ENCODE results near the gene AFG1L.
A peak's percentile ranks its signal among the peaks of the same experiment; 100 is the strongest.
"Not testable (repeated sequence)": the region's sequence is repeated elsewhere in the genome, so short reads cannot be mapped to it uniquely, and the experiment has no call there.

AFG1L gene

DNA sequence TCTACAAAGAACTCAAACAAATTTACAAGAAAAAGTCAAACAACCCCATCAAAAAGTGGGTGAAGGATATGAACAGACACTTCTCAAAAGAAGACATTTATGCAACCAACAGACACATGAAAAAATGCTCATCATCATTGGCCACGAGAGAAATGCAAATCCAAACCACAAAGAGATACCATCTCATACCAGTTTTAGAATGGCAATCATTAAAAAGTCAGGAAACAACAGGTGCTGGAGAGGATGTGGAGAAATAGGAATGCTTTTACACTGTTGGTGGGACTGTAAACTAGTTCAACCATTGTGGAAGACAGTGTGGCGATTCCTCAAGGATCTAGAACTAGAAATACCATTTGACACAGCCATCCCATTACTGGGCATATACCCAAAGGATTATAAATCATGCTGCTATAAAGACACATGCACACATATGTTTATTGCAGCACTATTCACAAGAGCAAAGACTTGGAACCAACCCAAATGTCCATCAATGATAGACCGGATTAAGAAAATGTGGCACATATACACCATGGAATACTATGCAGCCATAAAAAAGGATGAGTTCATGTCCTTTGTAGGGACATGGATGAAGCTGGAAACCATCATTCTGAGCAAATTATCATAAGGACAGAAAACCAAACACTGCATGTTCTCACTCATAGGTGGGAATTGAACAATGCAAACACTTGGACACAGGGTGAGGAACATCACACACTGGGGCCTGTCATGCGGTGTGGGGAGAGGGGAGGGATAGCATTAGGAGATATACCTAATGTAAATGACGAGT is 121.4 kb downstream of the AFG1L start:
- not testable (repeated sequence) for DNase-seq (ENCODE audit: low spot score)

DNA sequence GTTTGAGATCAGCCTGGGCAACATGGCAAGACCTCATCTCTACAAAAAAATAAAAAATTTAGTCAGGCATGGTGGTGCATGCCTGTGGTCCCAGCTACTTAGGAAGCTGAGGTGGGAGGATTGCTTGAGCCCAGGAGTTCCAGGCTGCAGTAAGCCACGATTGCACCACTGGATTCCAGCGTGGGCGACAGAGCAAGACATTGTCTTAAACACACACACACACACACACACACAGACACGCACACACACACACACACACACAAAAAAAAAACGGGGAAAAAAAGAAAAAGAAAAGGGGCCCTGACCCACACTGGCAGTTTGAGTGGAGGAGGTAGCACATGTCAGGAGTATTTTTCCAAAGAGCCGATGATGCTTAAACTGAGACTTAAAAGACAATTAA is 122.2 kb downstream of the AFG1L start:
- no peak for DNase-seq (ENCODE audit: low spot score)

DNA sequence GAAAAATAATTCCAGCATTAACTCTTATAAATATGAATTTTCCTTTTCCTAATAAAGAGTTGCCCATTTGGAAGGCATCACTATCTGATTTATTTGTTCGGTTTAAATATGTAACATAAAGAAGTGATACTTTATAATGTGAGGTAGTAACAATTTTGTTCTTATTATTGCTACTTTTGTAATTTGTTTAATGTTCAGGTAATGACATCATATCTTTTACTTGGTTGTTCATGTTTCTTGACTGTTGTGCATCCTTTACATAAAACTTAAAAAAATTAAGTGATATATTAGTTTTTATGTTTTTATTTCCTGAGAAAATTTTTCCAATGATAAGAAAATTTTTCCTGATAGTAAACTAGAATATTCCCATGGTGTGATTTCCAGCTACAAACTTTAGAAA is 124.6 kb downstream of the AFG1L start:
- no peak for DNase-seq (ENCODE audit: low spot score)

DNA sequence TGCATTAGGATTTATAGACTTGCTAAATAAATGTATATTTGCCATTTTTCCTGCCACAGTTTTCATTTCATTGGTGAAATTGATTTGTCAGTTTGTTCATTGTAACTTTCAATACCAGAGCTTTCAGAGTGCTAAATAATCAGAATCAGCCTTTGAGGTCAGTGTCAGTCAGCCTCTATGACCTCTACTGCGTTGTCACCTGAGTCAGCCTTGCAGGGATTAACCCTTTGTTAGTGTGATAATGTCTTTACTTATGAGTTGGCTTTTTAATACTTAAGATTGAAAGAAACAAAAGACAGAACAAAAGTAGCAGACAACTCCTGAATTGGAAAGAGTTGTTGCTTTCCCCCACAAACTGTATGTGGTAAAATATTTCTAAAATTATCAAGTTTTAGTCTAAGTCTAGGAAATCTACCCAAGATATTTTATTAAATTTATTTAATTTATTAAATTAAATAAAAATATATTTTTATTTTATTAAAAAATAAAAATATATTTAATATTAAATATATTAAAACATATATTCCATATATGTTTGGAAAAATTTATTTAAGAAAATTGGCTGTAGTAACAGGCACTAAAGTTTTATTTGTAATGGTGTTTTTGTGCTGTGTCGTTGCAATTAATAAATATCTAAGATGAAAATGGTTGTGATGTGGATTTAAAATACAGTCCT is 125.2 kb downstream of the AFG1L start:
- peak; percentile 51 for DNase-seq (ENCODE audit: low spot score)

DNA sequence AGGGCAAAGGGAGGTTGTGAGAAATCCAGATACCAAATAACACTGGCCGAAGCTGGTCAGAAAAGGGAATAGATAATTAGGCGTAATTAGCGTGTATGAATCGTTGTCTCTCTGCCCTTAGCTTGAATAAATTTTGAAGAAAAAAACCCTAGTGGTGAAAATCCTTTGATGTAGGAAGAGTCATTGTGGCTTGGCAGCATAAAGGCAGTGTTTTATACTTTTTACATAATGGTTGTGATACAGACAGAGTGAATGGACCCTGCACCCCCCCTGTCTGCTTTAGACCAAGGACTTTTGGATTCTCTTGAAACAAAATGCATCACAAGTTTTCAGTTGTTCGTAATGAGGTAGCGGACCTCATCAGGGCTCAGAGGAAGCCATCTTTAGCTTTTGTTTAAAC is 126.5 kb downstream of the AFG1L start:
- no peak for DNase-seq (ENCODE audit: low spot score)

DNA sequence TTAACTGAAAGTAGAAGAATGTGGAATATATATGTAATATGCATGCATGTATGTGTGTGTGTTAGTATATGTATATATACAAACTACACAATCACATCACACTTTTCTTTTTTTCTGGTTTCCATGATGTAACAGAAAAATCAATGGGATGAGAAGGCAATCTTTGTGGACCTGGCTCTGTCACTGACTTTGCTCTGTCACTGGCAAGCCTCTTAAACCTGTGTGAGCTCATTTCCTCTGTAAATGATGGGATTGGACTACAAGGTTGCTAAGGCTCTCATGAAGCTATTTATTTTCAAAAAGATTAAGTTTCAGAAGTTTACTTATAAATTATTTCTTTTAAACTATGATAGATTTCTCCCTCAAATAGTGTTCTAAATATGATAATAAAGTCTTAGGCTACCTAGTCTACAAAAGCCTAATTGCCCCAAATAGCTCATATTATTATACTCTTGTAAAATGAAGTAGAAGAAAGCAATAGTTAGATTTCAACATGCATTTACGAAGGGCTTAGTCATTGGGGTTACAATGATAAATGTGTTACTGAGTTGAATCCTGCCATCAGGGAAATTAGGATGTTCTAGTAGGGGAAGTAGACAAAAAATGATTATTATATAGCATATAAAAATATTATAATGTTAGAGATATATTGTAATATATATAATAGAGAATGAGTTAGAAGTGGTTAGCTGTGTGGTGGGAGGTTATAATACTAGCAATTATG is 129.3 kb downstream of the AFG1L start:
- peak; percentile 32 for DNase-seq (ENCODE audit: low spot score)

DNA sequence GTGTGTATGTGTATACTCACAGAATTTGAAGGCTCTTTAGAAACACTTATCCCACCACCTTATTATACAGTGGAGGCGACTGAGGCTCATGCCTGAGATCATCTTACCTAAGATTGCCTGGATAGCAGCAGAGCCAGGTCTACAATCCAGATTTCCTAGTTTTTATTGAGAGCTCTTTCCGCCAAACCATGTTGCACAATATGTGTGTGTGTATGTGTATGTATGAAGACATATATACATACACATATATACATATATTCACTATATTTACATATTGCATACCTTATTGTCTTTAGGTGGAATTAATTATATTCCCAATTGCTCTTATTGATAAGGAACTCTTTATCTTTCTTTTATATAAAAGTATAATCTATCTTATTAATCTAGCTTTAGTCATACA is 130.6 kb downstream of the AFG1L start:
- no peak for DNase-seq (ENCODE audit: low spot score)

DNA sequence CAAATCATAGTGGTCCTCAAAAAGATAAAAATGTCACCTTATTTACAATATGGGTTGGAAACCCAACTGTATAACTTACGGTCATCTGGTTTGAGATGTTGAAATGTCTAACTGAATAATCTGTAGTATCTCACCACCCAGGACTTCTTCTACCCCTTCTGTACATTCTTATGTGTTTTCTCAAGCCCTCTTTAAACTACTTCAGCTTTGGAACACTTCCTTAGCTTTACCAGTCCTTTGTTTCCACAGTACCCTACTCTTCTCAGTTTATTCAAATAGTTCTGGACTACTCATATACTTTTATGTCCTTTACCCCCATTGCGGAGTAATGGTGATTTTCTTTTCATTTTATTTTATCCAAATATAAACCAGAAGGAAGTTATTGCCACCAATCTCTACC is 137.3 kb downstream of the AFG1L start:
- no peak for DNase-seq (ENCODE audit: low spot score)

DNA sequence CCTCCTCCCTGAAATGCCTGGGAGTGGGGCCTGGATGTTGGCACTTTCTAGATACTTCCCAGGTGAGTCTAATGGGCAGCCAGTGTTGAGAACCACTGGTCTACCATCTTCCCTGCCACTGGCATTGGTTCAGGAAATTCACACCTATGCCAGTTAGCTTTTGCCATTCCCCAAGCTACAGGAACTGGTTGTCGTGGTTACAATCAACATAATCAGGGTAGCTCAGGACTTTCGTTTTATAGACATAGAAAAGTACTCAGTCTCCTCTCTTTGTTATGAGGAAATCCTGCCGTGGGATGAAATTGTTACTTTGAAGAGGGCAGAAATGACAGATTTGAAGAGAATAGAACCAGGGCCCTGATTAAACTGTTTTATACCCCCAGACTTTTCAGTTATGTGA is 137.9 kb downstream of the AFG1L start:
- DNase-seq (ENCODE audit: low spot score): no peak

DNA sequence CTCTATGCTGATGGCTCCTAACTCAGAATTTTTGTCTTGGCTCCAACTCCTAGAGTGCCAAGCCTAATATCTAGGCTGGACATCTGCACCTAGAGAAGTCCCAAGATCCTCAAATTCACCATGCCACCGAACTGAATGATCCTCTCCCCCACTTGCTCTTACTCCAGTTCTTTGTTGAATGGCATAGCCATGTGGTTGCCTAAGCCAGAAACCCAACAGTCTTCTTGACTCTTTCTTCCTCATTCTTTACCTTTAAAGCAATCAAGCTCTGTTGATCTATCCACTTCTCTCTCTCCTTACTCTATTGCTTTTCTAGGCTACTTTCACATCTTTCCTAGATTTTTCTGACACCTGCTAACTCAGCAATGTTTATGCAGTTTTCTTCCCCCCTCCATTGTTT is 139.4 kb downstream of the AFG1L start:
- DNase-seq (ENCODE audit: low spot score): no peak

DNA sequence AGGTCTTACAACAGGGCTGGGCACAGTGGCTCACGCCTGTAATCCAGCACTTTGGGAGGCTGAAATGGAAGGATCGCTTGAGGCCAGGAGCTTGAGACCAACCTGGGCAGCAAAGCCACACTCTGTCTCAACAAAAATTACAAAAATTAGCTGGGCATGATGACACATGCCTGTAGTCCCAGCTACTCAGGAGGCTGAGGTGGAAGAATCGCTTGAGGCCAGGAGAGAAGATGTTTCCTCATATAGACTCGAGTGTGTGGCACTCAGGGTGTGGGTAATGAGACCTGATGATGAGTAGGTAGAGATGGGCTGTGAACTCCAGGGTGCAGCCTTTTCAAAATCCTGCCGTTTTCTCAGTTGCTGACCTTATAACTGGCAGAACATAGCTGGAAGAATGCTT is 140.5 kb downstream of the AFG1L start:
- DNase-seq (ENCODE audit: low spot score): no peak

DNA sequence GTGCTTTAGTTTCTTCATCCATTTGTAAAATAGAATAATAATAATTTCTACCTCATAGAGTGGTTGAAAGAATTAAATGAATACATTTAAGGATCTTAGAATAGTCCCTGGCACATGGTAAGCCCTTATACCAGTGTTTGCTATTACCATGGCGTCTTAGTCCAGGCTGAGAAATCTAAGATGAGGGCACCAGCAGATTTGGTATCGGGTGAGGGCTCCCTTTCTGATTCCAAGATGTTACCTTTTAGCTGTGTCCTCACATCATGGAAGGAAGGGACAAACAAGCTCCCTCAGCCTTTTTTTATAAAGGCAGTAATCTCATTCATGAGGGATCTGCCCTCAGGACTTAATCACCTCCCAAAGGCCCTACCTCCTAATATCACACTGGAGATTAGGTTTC is 141.9 kb downstream of the AFG1L start:
- DNase-seq (ENCODE audit: low spot score): no peak

DNA sequence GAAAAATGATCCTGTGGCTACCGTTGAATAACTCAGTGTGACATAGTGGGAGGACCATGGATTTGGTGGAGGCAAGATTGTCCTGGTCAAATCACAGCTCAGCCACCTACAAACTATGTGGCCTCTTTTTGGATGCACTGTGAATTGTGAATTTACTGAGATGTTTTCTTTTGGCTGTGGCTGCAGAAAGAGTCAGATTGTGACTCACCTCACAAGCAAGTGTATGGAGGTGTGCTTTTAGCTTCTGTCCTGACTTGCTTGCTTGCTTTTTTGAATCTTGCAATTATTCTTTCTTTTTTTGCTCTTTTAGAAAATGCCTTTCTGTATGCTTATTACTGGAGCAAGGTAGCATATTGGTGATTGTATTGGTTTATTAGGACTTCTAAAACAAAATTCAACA is 143.0 kb downstream of the AFG1L start:
- no peak for DNase-seq (ENCODE audit: low spot score)

DNA sequence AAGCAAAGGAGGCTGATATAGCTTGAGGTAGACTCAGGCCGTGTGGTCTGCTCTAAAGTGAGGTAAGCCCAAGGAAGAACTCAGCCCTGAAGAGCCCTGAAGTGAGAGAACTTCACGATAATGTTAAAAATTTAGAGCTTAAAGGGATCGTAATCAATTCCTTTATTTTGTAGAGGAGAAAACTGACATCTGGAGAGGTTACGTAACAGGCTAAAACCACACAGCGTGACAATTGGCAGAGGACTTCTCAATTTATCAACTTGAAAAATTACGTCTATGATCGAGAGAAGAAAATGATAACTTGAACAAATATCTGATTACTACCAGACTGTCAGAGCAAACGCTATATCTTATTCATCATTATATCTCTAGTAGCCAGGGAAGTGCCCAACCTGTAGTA is 144.1 kb downstream of the AFG1L start:
- DNase-seq (ENCODE audit: low spot score): no peak

DNA sequence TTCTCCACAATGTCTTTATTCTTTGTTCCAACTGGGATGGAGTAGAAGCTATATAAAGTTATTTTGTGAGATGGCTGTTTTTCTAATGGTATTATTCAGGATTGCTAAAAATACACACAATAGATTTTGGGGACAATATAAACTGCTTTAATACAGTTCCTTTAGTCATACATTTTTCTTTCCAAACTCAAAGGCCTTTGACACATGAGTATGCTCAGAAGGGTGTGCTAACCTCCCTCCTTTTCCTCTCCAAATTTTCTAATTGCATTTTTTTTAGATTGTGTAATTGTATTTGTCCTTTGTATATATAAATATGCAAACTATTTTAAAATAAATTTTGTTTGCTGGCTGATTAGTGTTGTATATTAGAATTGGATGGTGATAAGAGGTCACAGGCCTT is 146.3 kb downstream of the AFG1L start:
- no peak for DNase-seq (ENCODE audit: low spot score)

DNA sequence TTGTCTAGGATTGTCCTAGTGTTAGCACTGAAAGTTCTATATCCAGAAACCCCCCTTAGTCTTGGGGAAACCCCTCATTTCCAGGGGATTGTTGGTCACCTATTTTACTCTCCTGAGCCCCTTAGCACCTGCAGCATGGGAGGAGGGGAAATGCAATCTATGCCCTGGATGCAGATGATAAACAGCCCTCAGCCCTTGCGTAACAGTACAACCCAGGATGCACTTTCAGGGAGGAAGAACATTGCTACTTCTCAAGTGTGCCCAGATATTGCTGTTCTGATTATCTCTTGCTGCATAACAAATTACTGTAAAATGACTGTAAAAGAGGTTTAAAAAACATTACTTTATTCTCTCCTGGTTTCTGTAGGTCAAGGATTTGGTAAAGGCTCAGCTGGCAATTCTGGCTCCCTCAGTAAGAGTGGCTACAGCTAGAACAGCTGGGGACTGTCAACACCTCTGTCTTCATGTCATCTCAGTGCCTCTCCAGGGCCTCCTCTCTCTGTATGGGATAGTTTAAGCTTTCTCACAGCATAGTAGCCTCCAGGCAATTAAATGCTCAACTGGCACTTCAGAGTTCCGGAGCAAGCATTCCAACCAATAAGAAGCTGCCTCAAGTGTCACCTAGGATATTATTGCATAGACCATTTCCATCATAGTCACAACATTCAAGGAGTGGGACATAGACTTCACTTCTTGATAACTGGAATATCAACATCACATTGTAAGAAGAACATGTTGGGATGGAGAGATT is 148.1 kb downstream of the AFG1L start:
- no peak for DNase-seq (ENCODE audit: low spot score)

DNA sequence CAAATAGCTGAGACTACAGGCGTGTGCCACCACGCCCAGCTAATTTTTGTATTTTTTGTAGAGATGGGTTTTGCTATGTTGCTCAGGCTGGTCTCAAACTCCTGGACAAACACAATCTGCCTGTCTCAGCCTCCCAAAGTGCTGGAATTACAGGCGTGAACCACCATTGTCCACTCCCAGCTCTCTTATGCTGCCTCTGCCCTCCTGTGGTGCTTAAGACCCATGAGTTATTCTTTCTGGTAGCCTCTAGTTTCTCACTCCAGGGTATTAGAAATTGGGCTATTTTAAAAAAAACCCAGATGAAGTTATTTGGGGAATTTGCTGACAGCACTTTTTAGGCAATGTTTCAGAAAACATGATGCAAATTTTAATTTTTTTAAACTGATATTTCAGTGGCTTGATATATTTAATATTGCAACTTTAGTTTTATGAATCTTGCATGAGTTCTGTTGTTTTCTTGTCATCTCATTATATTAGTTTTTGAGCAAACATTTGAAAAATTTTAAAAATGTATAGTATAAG is 151.8 kb downstream of the AFG1L start:
- DNase-seq (ENCODE audit: low spot score): peak; percentile 9

DNA sequence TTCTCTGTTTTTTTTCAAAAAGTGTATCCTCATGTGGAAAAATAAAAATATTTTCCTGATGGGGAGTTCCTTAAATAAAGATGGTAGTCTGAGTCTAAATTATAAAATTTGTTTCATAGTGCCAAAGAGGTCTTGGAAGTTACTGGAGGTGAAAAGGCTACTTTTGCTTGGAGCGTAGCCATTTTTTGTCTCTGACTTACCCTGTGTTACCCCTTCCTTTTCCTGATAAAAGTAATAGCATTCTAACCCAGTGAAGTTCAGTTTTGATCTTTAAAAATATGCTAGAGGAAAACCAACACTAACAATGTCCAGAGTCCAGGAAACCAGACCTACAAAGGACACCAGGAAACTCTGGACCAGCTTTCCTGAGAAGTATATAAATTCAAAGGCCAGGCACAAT is 153.6 kb downstream of the AFG1L start:
- DNase-seq (ENCODE audit: low spot score): no peak

DNA sequence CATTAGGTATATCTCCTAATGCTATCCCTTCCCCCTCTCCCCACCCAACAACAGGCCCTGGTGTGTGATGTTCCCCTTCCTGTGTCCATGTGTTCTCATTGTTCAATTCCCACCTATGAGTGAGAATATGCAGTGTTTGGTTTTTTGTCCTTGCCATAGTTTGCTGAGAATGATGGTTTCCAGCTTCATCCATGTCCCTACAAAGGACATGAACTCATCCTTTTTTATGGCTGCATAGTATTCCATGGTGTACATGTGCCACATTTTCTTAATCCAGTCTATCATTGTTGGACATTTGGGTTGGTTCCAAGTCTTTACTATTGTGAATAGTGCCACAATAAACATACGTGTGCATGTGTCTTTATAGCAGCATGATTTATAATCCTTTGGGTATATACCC is 154.9 kb downstream of the AFG1L start:
- DNase-seq (ENCODE audit: low spot score): not testable (repeated sequence)

DNA sequence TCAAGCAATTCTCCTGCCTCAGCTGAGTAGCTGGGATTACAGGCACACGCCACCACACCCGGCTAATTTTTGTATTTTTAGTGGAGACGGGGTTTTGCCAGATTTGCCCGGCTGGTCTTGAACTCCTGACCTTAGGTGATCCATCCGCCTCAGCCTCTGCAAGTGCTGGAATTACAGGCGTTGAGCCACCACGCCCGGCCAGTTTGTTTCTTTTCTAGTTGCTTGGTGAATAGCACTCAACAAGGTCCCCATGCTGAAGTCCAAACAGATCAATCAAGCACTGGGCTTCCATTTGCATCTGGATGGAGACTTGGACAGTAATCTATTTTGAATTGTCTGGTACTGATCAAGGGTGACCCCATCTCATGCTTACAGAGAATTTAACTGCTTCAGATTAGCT is 157.0 kb downstream of the AFG1L start:
- no peak for DNase-seq (ENCODE audit: low spot score)

DNA sequence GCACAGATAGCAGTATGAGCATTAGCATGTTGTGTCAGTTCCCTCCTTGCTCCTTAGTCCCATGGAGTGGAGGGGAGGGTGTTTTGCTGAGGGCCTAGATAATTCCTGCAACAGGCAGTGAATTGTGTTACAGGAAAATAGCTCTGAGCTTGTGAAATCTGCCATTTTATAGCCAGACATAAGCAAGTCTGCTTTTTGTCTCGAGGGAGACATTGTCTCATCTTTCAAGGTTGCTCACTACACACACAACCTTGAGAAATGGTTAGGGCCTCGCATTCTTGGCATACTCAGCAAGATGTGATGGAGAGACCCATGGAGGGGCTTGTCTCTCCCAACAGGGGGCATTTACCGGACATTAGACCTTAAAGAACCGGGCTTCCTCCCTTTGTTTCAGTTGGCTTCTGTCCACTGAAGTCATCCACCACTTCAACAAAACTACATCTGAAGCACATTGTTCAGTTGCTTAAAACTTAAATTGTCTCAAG is 157.9 kb downstream of the AFG1L start:
- no peak for DNase-seq (ENCODE audit: low spot score)

DNA sequence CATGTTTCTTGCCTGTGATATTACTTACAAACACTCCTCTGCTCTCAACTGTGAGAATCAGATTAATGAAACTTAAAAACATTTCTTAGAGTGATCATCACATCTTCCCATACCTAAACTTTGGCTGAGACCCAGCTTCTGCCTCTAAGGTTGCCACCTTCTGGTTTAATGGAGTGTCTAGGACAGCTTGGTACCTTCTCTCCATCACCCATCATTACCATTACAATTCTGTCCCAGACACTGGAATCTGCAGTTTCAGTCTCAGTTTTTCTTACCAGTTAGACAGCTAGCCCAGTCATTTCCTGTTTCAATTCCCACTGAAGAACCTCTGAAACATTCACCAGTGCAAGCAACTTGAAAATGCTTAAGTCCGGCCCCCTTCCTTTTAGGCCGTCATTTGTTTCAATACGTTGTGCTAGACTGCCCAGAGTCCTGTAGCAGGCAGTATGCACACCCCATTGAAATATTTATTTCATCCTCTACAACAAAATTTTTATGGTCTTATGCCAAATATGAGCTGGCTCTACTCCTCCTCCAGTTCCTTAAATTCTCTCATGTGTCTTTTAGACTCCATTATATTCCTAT is 158.8 kb downstream of the AFG1L start:
- peak; percentile 6 for DNase-seq (ENCODE audit: low spot score)

All from RKO (cell line).